Spleen (tissue), 11 donors: ENCODE measurements around the gene LCE4A. TPM values are rescaled to one million over a fixed set of nuclear protein-coding genes. Genes with fewer than 3 reads are reported as not detected.

Experiments
- DNase-seq: peaks from one replicate; pipeline ENCODE4 v3.0.0-alpha.2; 2020
- H3K27ac ChIP-seq, 8 donors: fragments of 200-600 bp; sonication (generic) in 7 of 8; 1 replicate in 4 of 8; 2 replicates in 4 of 8; pipeline versions ENCODE4 v1.5.0 to v1.8.0; 2016 to 2021; ENCODE audit warnings: inconsistent platforms in 4 of 8, mild to moderate bottlenecking in 4 of 8, moderate library complexity in 1 of 8
- H3K27me3 ChIP-seq, 7 donors: fragments of 200-600 bp; sonication (generic) in 6 of 7; replicated peaks in 1 of 7; 1 replicate in 4 of 7; 2 replicates in 3 of 7; pipeline versions ENCODE4 v1.5.0 to v1.8.0; 2016 to 2021; ENCODE audit warnings: inconsistent platforms in 3 of 7, mild to moderate bottlenecking in 1 of 7
- H3K36me3 ChIP-seq, 6 donors: fragments of 200-600 bp; sonication (generic) in 5 of 6; 1 replicate in 4 of 6; 2 replicates in 2 of 6; pipeline versions ENCODE4 v1.5.0 to v1.8.0; 2016 to 2021; ENCODE audit warnings: inconsistent platforms in 2 of 6
- H3K4me1 ChIP-seq, 6 donors: fragments of 200-600 bp; sonication (generic) in 5 of 6; 1 replicate in 3 of 6; 2 replicates in 3 of 6; pipeline versions ENCODE4 v1.5.0 to v1.8.0; 2016 to 2021; ENCODE audit warnings: inconsistent platforms in 3 of 6
- H3K4me3 ChIP-seq, 8 donors: fragments of 200-600 bp; sonication (generic) in 7 of 8; 1 replicate in 4 of 8; 2 replicates in 4 of 8; pipeline versions ENCODE4 v1.5.0 to v1.8.0; 2016 to 2021; ENCODE audit warnings: inconsistent platforms in 4 of 8, mild to moderate bottlenecking in 4 of 8, moderate library complexity in 2 of 8
- H3K9me3 ChIP-seq, 8 donors: fragments of 200-600 bp; sonication (generic) in 7 of 8; 1 replicate in 4 of 8; 2 replicates in 4 of 8; pipeline versions ENCODE4 v1.5.0 to v1.8.0; 2016 to 2021; ENCODE audit warnings: inconsistent platforms in 4 of 8
- POLR2A ChIP-seq, 3 donors: fragments of 450-650 bp; IDR thresholded peaks; one replicate each; pipeline ENCODE4 v1.5.1; 2017; ENCODE audit warnings: antibody characterized with exemption in 3 of 3, mild to moderate bottlenecking in 1 of 3
- POLR2AphosphoS5 ChIP-seq, 3 donors: sonication (generic); formaldehyde crosslinking; IDR thresholded peaks; one replicate each; pipeline ENCODE4 v1.5.1; 2017; ENCODE audit warnings: antibody characterized with exemption in 3 of 3
- WGBS, 5 donors: extraction: QIAGEN DNeasy Blood & Tissue Kit in 3 of 5; methylation state at CpG; one replicate each; pipeline versions ENCODE4 v1.1.5 to v1.1.7; 2013 to 2018; 5-methylcytosine and 5-hydroxymethylcytosine counted together
- intact Hi-C: fragments of 100-400 bp; cut with DNase I; formaldehyde crosslinking; loops from one replicate; pipeline ENCODE4 v1.15.0; 2023; ENCODE audit warnings: low total_unique reads
- polyA plus RNA-seq, 3 donors: library from polyadenylated mRNA; stranded (reverse); fragments of 200-250 nt; gene quantifications; one replicate each; pipeline ENCODE4 v1.2.1, GENCODE V29; 2013
- total RNA-seq, 7 donors: library from RNA; depleted of rRNA in 3 of 7; stranded (reverse); fragments of >200 nt in 3 of 7; fragmentation: NEBNext Ultra II Directional in 4 of 7; extraction: Animal tissue kit (Norgen Biotek cat#: 25700) in 4 of 7; gene quantifications; one replicate each; pipeline versions ENCODE4 v1.1.0 to v1.2.1, GENCODE V29; 2016 to 2021
- TF ChIP-seq, protein P1 (sequence below), 11 experiments: fragments of 200-600 bp in 7 of 11; fragments of 450-650 bp in 4 of 11; sonication (generic) in 4 of 11; IDR thresholded peaks in 8 of 11; conservative IDR thresholded peaks in 3 of 11; 1 replicate in 7 of 11; 2 replicates in 4 of 11; pipeline versions ENCODE4 v1.4.0 to v1.8.0; 2016 to 2021; ENCODE audit warnings: antibody characterized with exemption in 11 of 11, inconsistent platforms in 4 of 11, mild to moderate bottlenecking in 1 of 11
- donor health status: healthy with polysubstance abuse.
- donor health status: DM: no; HTN: no; CAD: no; lungs with moderate emphysema.
- donor health status: DM: no; HTN: no; CAD: no.
- donor health status: Bipolar disorder and iron deficiency.
- donor health status: healthy.
- donor health status: DM: no; HTN: no; CAD: no.
- donor health status: DM: yes; HTN: yes; CAD: no.

LCE4A gene
- total and polyA plus RNA-seq, 10 donors = not detected

DNA sequence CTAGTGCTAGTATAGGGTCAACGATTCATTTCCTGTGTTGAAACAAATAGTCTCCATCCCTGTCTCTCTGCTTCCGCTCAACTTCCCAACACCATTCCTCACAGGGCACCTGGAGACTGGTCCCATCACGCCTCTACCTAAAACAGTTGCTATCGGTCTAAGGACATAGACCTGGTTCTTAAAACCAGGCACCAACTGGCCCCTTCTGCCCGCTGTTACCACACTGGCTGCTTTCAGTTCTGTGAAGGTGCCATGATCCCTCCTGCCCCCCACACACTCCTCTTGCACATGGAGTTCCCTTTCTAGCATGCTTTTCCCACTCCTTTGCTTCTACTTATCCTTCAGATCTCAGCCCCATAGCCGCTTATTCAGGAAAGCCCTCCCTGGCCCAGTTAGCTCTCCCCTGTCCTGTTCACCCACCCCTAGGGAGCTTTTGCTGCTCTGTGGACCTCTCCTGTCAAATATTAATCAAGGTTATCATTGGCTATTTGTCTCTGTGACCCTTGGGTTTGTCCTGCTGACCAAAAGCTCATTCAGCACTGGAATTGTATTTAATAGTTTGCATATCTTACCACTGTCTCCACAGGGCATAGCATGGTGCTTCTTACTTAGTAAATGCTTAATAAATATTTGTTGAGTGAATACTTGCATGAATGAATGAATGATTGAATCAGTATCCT lies 37.9 kb downstream of the LCE4A start:
- TF ChIP-seq POLR2A (IDR thresholded peaks at IDR 0.05) (no peak), POLR2AphosphoS5 (IDR thresholded peaks at IDR 0.05) (no peak)
- TF ChIP-seq, protein P1, sequence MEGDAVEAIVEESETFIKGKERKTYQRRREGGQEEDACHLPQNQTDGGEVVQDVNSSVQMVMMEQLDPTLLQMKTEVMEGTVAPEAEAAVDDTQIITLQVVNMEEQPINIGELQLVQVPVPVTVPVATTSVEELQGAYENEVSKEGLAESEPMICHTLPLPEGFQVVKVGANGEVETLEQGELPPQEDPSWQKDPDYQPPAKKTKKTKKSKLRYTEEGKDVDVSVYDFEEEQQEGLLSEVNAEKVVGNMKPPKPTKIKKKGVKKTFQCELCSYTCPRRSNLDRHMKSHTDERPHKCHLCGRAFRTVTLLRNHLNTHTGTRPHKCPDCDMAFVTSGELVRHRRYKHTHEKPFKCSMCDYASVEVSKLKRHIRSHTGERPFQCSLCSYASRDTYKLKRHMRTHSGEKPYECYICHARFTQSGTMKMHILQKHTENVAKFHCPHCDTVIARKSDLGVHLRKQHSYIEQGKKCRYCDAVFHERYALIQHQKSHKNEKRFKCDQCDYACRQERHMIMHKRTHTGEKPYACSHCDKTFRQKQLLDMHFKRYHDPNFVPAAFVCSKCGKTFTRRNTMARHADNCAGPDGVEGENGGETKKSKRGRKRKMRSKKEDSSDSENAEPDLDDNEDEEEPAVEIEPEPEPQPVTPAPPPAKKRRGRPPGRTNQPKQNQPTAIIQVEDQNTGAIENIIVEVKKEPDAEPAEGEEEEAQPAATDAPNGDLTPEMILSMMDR (IDR thresholded peaks at IDR 0.05 in 8 of 11, conservative IDR thresholded peaks at IDR 0.05 in 3 of 11) = no peak
- Histone ChIP-seq H3K4me3 (no peak overlapping the region), H3K27ac (no peak overlapping the region), H3K27me3 (peaks cover 0 to 58% (median 3%) of the 10 kb centered on the region in 7 donors), H3K36me3 (no peaks in the 10 kb centered on the region), H3K4me1 (no peaks in the 10 kb centered on the region), H3K9me3 (no peaks in the 10 kb centered on the region)
- intact Hi-C loops = no loop called here
- 65 to 77% (median 76%) methylated on average over 6 of the region's 6 CpGs for WGBS, 5 donors
- no peak for DNase-seq

DNA sequence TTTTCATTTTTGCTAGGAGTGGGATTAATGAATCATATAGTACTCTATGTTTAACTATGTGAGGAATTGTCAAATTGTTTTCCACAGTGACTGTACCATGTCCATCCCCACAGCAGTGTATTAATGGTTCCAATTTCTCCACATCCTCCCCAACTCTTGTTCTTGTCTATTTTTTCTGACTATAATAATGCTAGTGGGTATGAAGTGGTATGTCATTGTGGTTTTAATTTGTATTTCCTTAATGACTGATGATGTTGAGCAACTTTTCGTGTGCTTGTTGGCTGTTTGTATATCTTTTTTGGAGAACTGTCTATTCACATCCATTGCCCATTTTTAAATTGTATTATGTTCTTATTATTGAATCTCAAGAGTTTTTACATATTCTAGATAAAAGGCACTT lies 39.9 kb downstream of the LCE4A start:
- intact Hi-C loops = no loop called here
- Histone ChIP-seq H3K9me3 (no peaks in the 10 kb centered on the region), H3K27me3 (peaks cover 0 to 61% (median 3%) of the 10 kb centered on the region in 7 donors), H3K4me3 (no peak overlapping the region), H3K4me1 (no peaks in the 10 kb centered on the region), H3K36me3 (no peaks in the 10 kb centered on the region), H3K27ac (no peak overlapping the region)
- DNase-seq = no peak
- TF ChIP-seq POLR2A (IDR thresholded peaks at IDR 0.05) (no peak), POLR2AphosphoS5 (IDR thresholded peaks at IDR 0.05) (no peak)
- TF ChIP-seq, protein P1 (IDR thresholded peaks at IDR 0.05 in 8 of 11, conservative IDR thresholded peaks at IDR 0.05 in 3 of 11) = no peak
- WGBS, 5 donors = 3 to 33% (median 19%) methylated on average over 1 of the region's 1 CpG

DNA sequence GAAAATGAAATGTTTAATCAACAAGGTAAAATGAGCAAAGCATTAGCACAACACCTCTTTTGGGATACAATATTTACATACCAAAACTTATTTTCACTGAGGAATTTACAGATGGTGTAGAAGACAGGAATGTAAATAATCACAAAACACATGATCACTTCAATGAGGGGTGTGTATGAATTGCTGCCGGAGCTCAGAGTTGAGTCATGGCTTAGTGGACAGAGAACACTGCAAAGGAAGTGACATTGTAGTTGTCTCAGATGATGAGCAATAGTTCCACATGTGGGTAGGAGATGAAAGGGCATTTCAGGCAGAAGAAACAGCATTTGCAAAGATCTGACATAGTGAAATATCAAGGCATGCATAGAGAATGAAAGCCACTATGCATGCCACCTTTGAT lies 44.3 kb downstream of the LCE4A start:
- H3K27me3 ChIP-seq = peaks cover 0 to 44% (median 3%) of the 10 kb centered on the region in 7 donors
- intact Hi-C loops = no loop called here
- H3K27ac ChIP-seq = no peak overlapping the region
- H3K4me3 ChIP-seq = no peak overlapping the region
- TF ChIP-seq POLR2A (IDR thresholded peaks at IDR 0.05) = no peak
- TF ChIP-seq, protein P1 (IDR thresholded peaks at IDR 0.05 in 8 of 11, conservative IDR thresholded peaks at IDR 0.05 in 3 of 11) = no peak
- no peak for TF ChIP-seq POLR2AphosphoS5 (IDR thresholded peaks at IDR 0.05)
- no peak for DNase-seq
- WGBS, 5 donors = 42 to 68% (median 63%) methylated on average over 1 of the region's 1 CpG
- H3K9me3 ChIP-seq = no peaks in the 10 kb centered on the region
- H3K4me1 ChIP-seq = no peaks in the 10 kb centered on the region
- H3K36me3 ChIP-seq = no peaks in the 10 kb centered on the region

DNA sequence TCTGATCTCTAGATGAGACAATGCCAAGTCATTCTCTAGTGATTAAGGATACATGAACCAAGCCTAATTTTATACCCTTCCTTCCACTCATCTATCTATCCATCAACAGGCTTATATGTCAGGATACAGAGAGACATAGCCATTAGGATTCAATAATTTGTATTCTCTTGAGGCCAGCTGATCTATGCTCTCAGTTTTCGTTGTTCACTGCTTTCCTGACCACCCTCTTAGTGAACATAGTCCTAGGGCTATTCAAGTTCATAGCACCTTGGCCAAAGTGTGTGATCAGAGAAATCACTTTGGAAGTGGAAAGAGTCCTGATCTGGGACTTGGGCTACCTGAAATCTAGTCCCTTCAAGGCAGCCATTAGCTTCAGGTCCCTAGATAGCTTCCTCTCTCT lies 45.6 kb downstream of the LCE4A start:
- Histone ChIP-seq H3K27me3 (peaks cover 0 to 54% (median 3%) of the 10 kb centered on the region in 7 donors), H3K36me3 (no peaks in the 10 kb centered on the region), H3K9me3 (no peaks in the 10 kb centered on the region), H3K4me3 (no peak overlapping the region), H3K27ac (no peak overlapping the region), H3K4me1 (no peaks in the 10 kb centered on the region)
- no peak for DNase-seq
- intact Hi-C loops = no loop called here
- TF ChIP-seq POLR2A (IDR thresholded peaks at IDR 0.05) (no peak), POLR2AphosphoS5 (IDR thresholded peaks at IDR 0.05) (no peak)
- TF ChIP-seq, protein P1 (IDR thresholded peaks at IDR 0.05 in 8 of 11, conservative IDR thresholded peaks at IDR 0.05 in 3 of 11) = no peak
- 26 to 43% (median 42%) methylated on average over 1 of the region's 1 CpG for WGBS, 5 donors
